HepG2 (cell line): Measurements from ENCODE around the gene ANAPC2. TPM values are rescaled to one million over a fixed set of nuclear protein-coding genes. Genes with fewer than 3 reads are reported as not detected.

Experiments used
- CBX2 ChIP-seq, 2 experiments: fragments of 200-600 bp in 1 of 2; sonication (generic); formaldehyde crosslinking in 1 of 2; IDR thresholded peaks; 2 replicates each; pipeline versions ENCODE4 v1.7.0 to v1.8.1; 2018 to 2022; ENCODE audit warnings: low read depth in 2 of 2, low read length in 1 of 2, mild to moderate bottlenecking in 1 of 2, missing genetic modification reagents in 1 of 2
- CCAR2 ChIP-seq: fragments of 200-400 bp; formaldehyde crosslinking; optimal IDR thresholded peaks from 2 replicates; pipeline ENCODE3; 2018; ENCODE audit warnings: low read depth, mild to moderate bottlenecking, low read length, moderate library complexity
- DDIT3 ChIP-seq: sonication (generic); formaldehyde crosslinking; IDR thresholded peaks from 2 replicates; pipeline ENCODE4 v1.4.0; 2020; ENCODE audit warnings: mild to moderate bottlenecking, missing genetic modification reagents
- HBP1 ChIP-seq: IDR thresholded peaks from 2 replicates; pipeline ENCODE4 v1.6.1; 2016; ENCODE audit warnings: low read depth, control low read depth
- HIC2 ChIP-seq: sonication (generic); formaldehyde crosslinking; IDR thresholded peaks from 2 replicates; pipeline ENCODE4 v1.9.0; 2022; ENCODE audit warnings: low read depth, missing genetic modification reagents
- IRF2 ChIP-seq: IDR thresholded peaks from 2 replicates; pipeline ENCODE4 v1.6.1; 2018; ENCODE audit warnings: missing genetic modification reagents, missing compliant biosample characterization
- KDM2A ChIP-seq: sonication (generic); formaldehyde crosslinking; IDR thresholded peaks from 2 replicates; pipeline ENCODE4 v1.4.0; 2020; ENCODE audit warnings: low read depth, missing genetic modification reagents, borderline replicate concordance
- KLF15 ChIP-seq: sonication (generic); formaldehyde crosslinking; IDR thresholded peaks from 2 replicates; pipeline ENCODE4 v1.8.1; 2023; ENCODE audit warnings: borderline replicate concordance, mild to moderate bottlenecking, inconsistent platforms, missing genetic modification reagents, mixed read lengths
- KLF16 ChIP-seq, 2 experiments: sonication (generic) in 1 of 2; formaldehyde crosslinking in 1 of 2; IDR thresholded peaks; 2 replicates each; pipeline versions ENCODE4 v1.6.1 to v1.8.0; 2016 to 2023; ENCODE audit warnings: missing genetic modification reagents in 2 of 2, missing compliant biosample characterization in 1 of 2
- MAZ ChIP-seq, 2 experiments: sonication (generic) in 1 of 2; formaldehyde crosslinking in 1 of 2; IDR thresholded peaks; 2 replicates each; pipeline versions ENCODE4 v1.5.0 to v1.6.1; 2012 to 2020; ENCODE audit warnings: low read depth in 2 of 2, mild to moderate bottlenecking in 2 of 2, borderline replicate concordance in 1 of 2, improper control_type of control experiment in 1 of 2, low read length in 1 of 2, missing genetic modification reagents in 1 of 2, moderate library complexity in 1 of 2
- MLX ChIP-seq: IDR thresholded peaks from 2 replicates; pipeline ENCODE4 v1.6.1; 2016
- NCOA2 ChIP-seq: sonication (generic); formaldehyde crosslinking; IDR thresholded peaks from 2 replicates; pipeline ENCODE4 v1.8.0; 2022; ENCODE audit warnings: inconsistent platforms
- PCBP2 ChIP-seq: fragments of 200-400 bp; formaldehyde crosslinking; optimal IDR thresholded peaks from 2 replicates; pipeline ENCODE3; 2018; ENCODE audit warnings: low read length, low read depth; ENCODE audit not compliant: poor library complexity, severe bottlenecking
- POLR2AphosphoS2 ChIP-seq: IDR thresholded peaks from 2 replicates; pipeline ENCODE4 v1.6.1; 2011; ENCODE audit warnings: low read depth, low read length, improper control_type of control experiment
- SP5 ChIP-seq: IDR thresholded peaks from 2 replicates; pipeline ENCODE4 v1.6.1; 2016; ENCODE audit warnings: low read depth, borderline replicate concordance
- SRY ChIP-seq: sonication (generic); formaldehyde crosslinking; IDR thresholded peaks from 2 replicates; pipeline ENCODE4 v1.8.0; 2022; ENCODE audit warnings: mild to moderate bottlenecking, missing genetic modification reagents
- XRCC5 ChIP-seq: fragments of 200-400 bp; formaldehyde crosslinking; optimal IDR thresholded peaks from 2 replicates; pipeline ENCODE3; 2017; ENCODE audit warnings: mild to moderate bottlenecking, low read length
- ZBTB34 ChIP-seq: sonication (generic); formaldehyde crosslinking; IDR thresholded peaks from 2 replicates; pipeline ENCODE4 v1.8.0; 2022; ENCODE audit warnings: mild to moderate bottlenecking, missing genetic modification reagents
- ZFY ChIP-seq: sonication (generic); formaldehyde crosslinking; IDR thresholded peaks from 2 replicates; pipeline ENCODE4 v1.4.0; 2020; ENCODE audit warnings: missing genetic modification reagents
- ZNF576 ChIP-seq: sonication (generic); formaldehyde crosslinking; IDR thresholded peaks from 2 replicates; pipeline ENCODE4 v1.4.0; 2020; ENCODE audit warnings: mild to moderate bottlenecking, missing genetic modification reagents
- ZNF589 ChIP-seq: sonication (generic); formaldehyde crosslinking; conservative IDR thresholded peaks from 2 replicates; pipeline ENCODE4 v1.8.0; 2022; ENCODE audit warnings: mild to moderate bottlenecking, moderate library complexity, missing genetic modification reagents
- ZNF615 ChIP-seq: sonication (generic); formaldehyde crosslinking; IDR thresholded peaks from 2 replicates; pipeline ENCODE4 v1.5.0; 2020; ENCODE audit warnings: mild to moderate bottlenecking, missing genetic modification reagents, borderline replicate concordance
- ZNF670 ChIP-seq: sonication (generic); formaldehyde crosslinking; IDR thresholded peaks from 2 replicates; pipeline ENCODE4 v1.8.0; 2022; ENCODE audit warnings: mild to moderate bottlenecking, missing genetic modification reagents, borderline replicate concordance
- ZSCAN21 ChIP-seq: sonication (generic); formaldehyde crosslinking; IDR thresholded peaks from 2 replicates; pipeline ENCODE4 v1.8.0; 2022; ENCODE audit warnings: mild to moderate bottlenecking, missing genetic modification reagents, moderate library complexity, borderline replicate concordance
- polyA plus RNA-seq, 8 experiments: library from polyadenylated mRNA; depleted of rRNA in 3 of 8; stranded (reverse) in 7 of 8; unstranded in 1 of 8; fragments of >200 nt; fragmentation: Illumina TruSeq in 4 of 8; extraction: Trizol in 4 of 8; gene quantifications; 2 replicates each; pipeline versions ENCODE4 v1.2.1 to v1.2.3, GENCODE V29; 2011 to 2016; ENCODE audit warnings: low read depth in 4 of 8, missing spikeins in 1 of 8, mixed read lengths in 1 of 8; ENCODE audit not compliant: insufficient read depth in 1 of 8
- total RNA-seq, 5 experiments: library from RNA; depleted of rRNA; stranded (reverse); fragments of >200 nt; fragmentation: Illumina TruSeq; extraction: Trizol; gene quantifications; 2 replicates each; pipeline ENCODE4 v1.2.3, GENCODE V29; 2016; ENCODE audit warnings: low read depth in 1 of 5

The ANAPC2 gene
- total and polyA plus RNA-seq, 2 of the 13 experiments (the other 11 are each of a cell fraction or from before 2014, with no cell fraction given), result 12.3 to 15.4 TPM

GRCh38 chr9:137221506-137222111, 33.2 kb upstream of the ANAPC2 start (continued):
- 0 out of 2 replicates have a peak, but pooled peaks have one; percentile 33 for TF ChIP-seq HBP1 (CRISPR knock-in tag)
- no peak for TF ChIP-seq MAZ (IDR thresholded peaks at IDR 0.05; ENCODE audit: borderline replicate concordance, low read depth, low read length)
- no peak for TF ChIP-seq MAZ (CRISPR knock-in tag; IDR thresholded peaks at IDR 0.05; ENCODE audit: low read depth)
- TF ChIP-seq SP5 (CRISPR knock-in tag), result peak; percentile 72
- no peak for TF ChIP-seq SRY
- TF ChIP-seq NCOA2, result peak; percentile 16; the same call in 1 of the 2 replicates
- no peak for TF ChIP-seq ZBTB34 (CRISPR knock-in tag)
- no peak for TF ChIP-seq DDIT3 (CRISPR knock-in tag)
- no peak for TF ChIP-seq ZNF576
- no peak; the same call in 1 of the 2 replicates for TF ChIP-seq KDM2A
- no peak for TF ChIP-seq CBX2 (IDR thresholded peaks at IDR 0.05; ENCODE audit: low read depth, low read length)
- no peak for TF ChIP-seq CBX2 (CRISPR knock-in tag; IDR thresholded peaks at IDR 0.05; ENCODE audit: low read depth)
- TF ChIP-seq XRCC5, result no peak
- no peak for TF ChIP-seq CCAR2
- TF ChIP-seq ZFY, result peak; percentile 85
- no peak for TF ChIP-seq POLR2AphosphoS2
- TF ChIP-seq ZNF589 (CRISPR knock-in tag), result no peak
- TF ChIP-seq ZNF615 (CRISPR knock-in tag), result no peak
- TF ChIP-seq ZNF670 (CRISPR knock-in tag), result no peak
- no peak for TF ChIP-seq PCBP2
- no peak for TF ChIP-seq IRF2
- TF ChIP-seq KLF16 (CRISPR knock-in tag; IDR thresholded peaks at IDR 0.05), result no peak
- no peak for TF ChIP-seq KLF15 (CRISPR knock-in tag)
- no peak for TF ChIP-seq ZSCAN21
- TF ChIP-seq HIC2, result peak; percentile 76
- no peak for TF ChIP-seq MLX (CRISPR knock-in tag)
